GM23338 (cell line): Measurements from ENCODE around the gene LRRFIP2. TPM values are rescaled to one million over a fixed set of nuclear protein-coding genes. Genes with fewer than 3 reads are reported as not detected.

ENCODE experiments used
- ATAC-seq: fragments of 200-7000 bp; cut with Tn5 transposase; 3 replicates; pipeline ENCODE4 v1.9.1; 2020
- DNase-seq: peaks from one replicate; pipeline ENCODE4 v3.0.0-alpha.2; 2015; ENCODE audit warnings: low spot score
- H2AFZ ChIP-seq: fragments of 200-600 bp; sonication (generic); 2 replicates; pipeline ENCODE4 v1.8.0; 2016; ENCODE audit warnings: antibody characterized with exemption, mild to moderate bottlenecking, moderate library complexity
- H3F3A ChIP-seq: fragments of 200-600 bp; sonication (generic); replicated peaks from 2 replicates; pipeline ENCODE4 v1.8.0; 2017; ENCODE audit warnings: antibody characterized with exemption, mixed run types, low read depth
- H3K27ac ChIP-seq: fragments of 200-600 bp; sonication (generic); 2 replicates; pipeline ENCODE4 v1.6.1; 2016; ENCODE audit warnings: low read depth
- H3K27me3 ChIP-seq: fragments of 200-600 bp; sonication (generic); 2 replicates; pipeline ENCODE4 v1.8.0; 2016; ENCODE audit warnings: mild to moderate bottlenecking, mixed run types, moderate library complexity; ENCODE audit not compliant: insufficient read depth
- H3K36me3 ChIP-seq: fragments of 200-600 bp; sonication (generic); 2 replicates; pipeline ENCODE4 v1.8.0; 2016; ENCODE audit warnings: mild to moderate bottlenecking; ENCODE audit not compliant: insufficient read depth
- H3K4me1 ChIP-seq: fragments of 200-600 bp; sonication (generic); 2 replicates; pipeline ENCODE4 v1.8.0; 2016; ENCODE audit warnings: mild to moderate bottlenecking, moderate library complexity; ENCODE audit not compliant: insufficient read depth
- H3K4me2 ChIP-seq: fragments of 200-600 bp; sonication (generic); 2 replicates; pipeline ENCODE4 v1.7.1; 2017; ENCODE audit warnings: mixed run types
- H3K4me3 ChIP-seq: fragments of 200-600 bp; sonication (generic); 2 replicates; pipeline ENCODE4 v1.6.1; 2016; ENCODE audit warnings: mixed run types
- H3K79me2 ChIP-seq: fragments of 200-600 bp; sonication (generic); replicated peaks from 2 replicates; pipeline ENCODE4 v1.8.0; 2017; ENCODE audit warnings: mild to moderate bottlenecking; ENCODE audit not compliant: insufficient read depth
- H3K9me2 ChIP-seq: fragments of 200-600 bp; sonication (generic); 2 replicates; pipeline ENCODE4 v1.8.0; 2017; ENCODE audit not compliant: insufficient read depth
- H4K20me1 ChIP-seq: fragments of 200-600 bp; sonication (generic); replicated peaks from 2 replicates; pipeline ENCODE4 v1.8.0; 2017; ENCODE audit warnings: mild to moderate bottlenecking; ENCODE audit not compliant: insufficient read depth
- H3K27ac Mint-ChIP-seq: 2 replicates; pipeline ENCODE4 v1.8.0; 2020; ENCODE audit warnings: inconsistent platforms, mild to moderate bottlenecking, moderate library complexity, mixed read lengths
- H3K27me3 Mint-ChIP-seq: 3 replicates; pipeline ENCODE4 v1.8.0; 2022; ENCODE audit warnings: low read depth, mild to moderate bottlenecking, moderate library complexity, mixed read lengths, inconsistent platforms; ENCODE audit not compliant: insufficient read depth, poor library complexity
- H3K36me3 Mint-ChIP-seq: 3 replicates; pipeline ENCODE4 v1.8.0; 2021; ENCODE audit warnings: low read depth, mild to moderate bottlenecking, inconsistent platforms, moderate library complexity, mixed read lengths
- H3K4me1 Mint-ChIP-seq: 3 replicates; pipeline ENCODE4 v1.8.0; 2020; ENCODE audit warnings: mild to moderate bottlenecking, inconsistent platforms, mixed read lengths
- H3K4me3 Mint-ChIP-seq: 3 replicates; pipeline ENCODE4 v1.8.0; 2021; ENCODE audit warnings: moderate library complexity, mild to moderate bottlenecking, inconsistent platforms, mixed read lengths
- H3K9me3 Mint-ChIP-seq: 3 replicates; pipeline ENCODE4 v1.8.0; 2020; ENCODE audit warnings: moderate library complexity, mild to moderate bottlenecking, inconsistent platforms, mixed read lengths
- CREB1 ChIP-seq: fragments of 250-450 bp; sonication (Bioruptor Pico); IDR thresholded peaks from 2 replicates; pipeline ENCODE4 v1.5.0; 2020; ENCODE audit warnings: low read depth, mild to moderate bottlenecking, moderate library complexity
- EZH2 ChIP-seq: fragments of 200-600 bp; sonication (generic); IDR thresholded peaks from one replicate; pipeline ENCODE4 v1.8.0; 2017; ENCODE audit warnings: antibody characterized with exemption, mild to moderate bottlenecking, low read depth; ENCODE audit not compliant: unreplicated experiment
- EZH2phosphoT487 ChIP-seq: fragments of 200-600 bp; sonication (generic); IDR thresholded peaks from one replicate; pipeline ENCODE4 v1.8.1; 2018; ENCODE audit warnings: antibody characterized with exemption; ENCODE audit not compliant: unreplicated experiment
- JUNB ChIP-seq: IDR thresholded peaks from one replicate; pipeline ENCODE4 v1.6.1; 2016; ENCODE audit warnings: antibody characterized with exemption; ENCODE audit not compliant: unreplicated experiment
- POLR2AphosphoS5 ChIP-seq: IDR thresholded peaks from 2 replicates; pipeline ENCODE4 v1.6.1; 2016; ENCODE audit warnings: antibody characterized with exemption, low read depth
- REST ChIP-seq: IDR thresholded peaks from one replicate; pipeline ENCODE4 v1.6.1; 2018; ENCODE audit warnings: antibody characterized with exemption; ENCODE audit not compliant: unreplicated experiment
- STAT1 ChIP-seq: IDR thresholded peaks from one replicate; pipeline ENCODE4 v1.6.1; 2016; ENCODE audit warnings: antibody characterized with exemption; ENCODE audit not compliant: unreplicated experiment
- ZNF114 ChIP-seq: fragments of 250-450 bp; sonication (Bioruptor Pico); IDR thresholded peaks from 2 replicates; pipeline ENCODE4 v1.5.0; 2020; ENCODE audit warnings: mild to moderate bottlenecking, moderate library complexity
- ZNF331 ChIP-seq: fragments of 250-450 bp; sonication (Bioruptor Pico); IDR thresholded peaks from 2 replicates; pipeline ENCODE4 v1.5.0; 2020; ENCODE audit warnings: low read depth, mild to moderate bottlenecking, moderate library complexity
- polyA plus RNA-seq: library from polyadenylated mRNA; unstranded; fragments of >200 nt; fragmentation: Nextera tagmentation; extraction: Ambion mirVana; gene quantifications from 2 replicates; pipeline ENCODE4 v1.2.1, GENCODE V29; 2016
- total RNA-seq: library from RNA; depleted of rRNA; stranded (reverse); fragments of >200 nt; shearing (Covaris generic); gene quantifications from 2 replicates; pipeline ENCODE4 v1.2.3, GENCODE V29; 2014
- TF ChIP-seq, protein P1 (sequence below): fragments of 250-450 bp; sonication (Bioruptor Pico); IDR thresholded peaks from 2 replicates; pipeline ENCODE4 v1.5.0; 2020; ENCODE audit warnings: mild to moderate bottlenecking, moderate library complexity
- TF ChIP-seq, protein P2 (sequence below): IDR thresholded peaks from 2 replicates; pipeline ENCODE4 v1.6.1; 2016; ENCODE audit warnings: antibody characterized with exemption

LRRFIP2 gene
- total and polyA plus RNA-seq, 2 experiments from 2014 or later: 20.3 to 29.0 TPM

- Histone ChIP-seq H3K4me1 (no peaks in the 10 kb centered on the region), H3K27ac (no peak overlapping the region), H3K9me2 (0 out of 2 replicates have a peak, but pooled peaks cover 5% of the 10 kb centered on the region), H3K36me3 (no peaks in the 10 kb centered on the region), H2AFZ (no peak overlapping the region; the same call in 1 of the 2 replicates), H4K20me1 (no peaks in the 10 kb centered on the region), H3K4me3 (no peak overlapping the region), H3K4me2 (no peak overlapping the region), H3K79me2 (no peaks in the 10 kb centered on the region), H3F3A (no peaks in the 10 kb centered on the region), H3K27me3 (no peaks in the 10 kb centered on the region)
- H3K27ac Mint-ChIP-seq: no peak overlapping the region
- 0 out of 3 replicates have a peak, but pooled peaks cover 2% of the 10 kb centered on the region for H3K4me1 Mint-ChIP-seq
- no peaks in the 10 kb centered on the region for H3K36me3 Mint-ChIP-seq
- peaks cover 2% of the 10 kb centered on the region for H3K27me3 Mint-ChIP-seq
- TF ChIP-seq ZNF331 (CRISPR knock-in tag): no peak
- no peak for TF ChIP-seq JUNB
- no peak for TF ChIP-seq STAT1
- no peak for TF ChIP-seq REST
- TF ChIP-seq, protein P1, sequence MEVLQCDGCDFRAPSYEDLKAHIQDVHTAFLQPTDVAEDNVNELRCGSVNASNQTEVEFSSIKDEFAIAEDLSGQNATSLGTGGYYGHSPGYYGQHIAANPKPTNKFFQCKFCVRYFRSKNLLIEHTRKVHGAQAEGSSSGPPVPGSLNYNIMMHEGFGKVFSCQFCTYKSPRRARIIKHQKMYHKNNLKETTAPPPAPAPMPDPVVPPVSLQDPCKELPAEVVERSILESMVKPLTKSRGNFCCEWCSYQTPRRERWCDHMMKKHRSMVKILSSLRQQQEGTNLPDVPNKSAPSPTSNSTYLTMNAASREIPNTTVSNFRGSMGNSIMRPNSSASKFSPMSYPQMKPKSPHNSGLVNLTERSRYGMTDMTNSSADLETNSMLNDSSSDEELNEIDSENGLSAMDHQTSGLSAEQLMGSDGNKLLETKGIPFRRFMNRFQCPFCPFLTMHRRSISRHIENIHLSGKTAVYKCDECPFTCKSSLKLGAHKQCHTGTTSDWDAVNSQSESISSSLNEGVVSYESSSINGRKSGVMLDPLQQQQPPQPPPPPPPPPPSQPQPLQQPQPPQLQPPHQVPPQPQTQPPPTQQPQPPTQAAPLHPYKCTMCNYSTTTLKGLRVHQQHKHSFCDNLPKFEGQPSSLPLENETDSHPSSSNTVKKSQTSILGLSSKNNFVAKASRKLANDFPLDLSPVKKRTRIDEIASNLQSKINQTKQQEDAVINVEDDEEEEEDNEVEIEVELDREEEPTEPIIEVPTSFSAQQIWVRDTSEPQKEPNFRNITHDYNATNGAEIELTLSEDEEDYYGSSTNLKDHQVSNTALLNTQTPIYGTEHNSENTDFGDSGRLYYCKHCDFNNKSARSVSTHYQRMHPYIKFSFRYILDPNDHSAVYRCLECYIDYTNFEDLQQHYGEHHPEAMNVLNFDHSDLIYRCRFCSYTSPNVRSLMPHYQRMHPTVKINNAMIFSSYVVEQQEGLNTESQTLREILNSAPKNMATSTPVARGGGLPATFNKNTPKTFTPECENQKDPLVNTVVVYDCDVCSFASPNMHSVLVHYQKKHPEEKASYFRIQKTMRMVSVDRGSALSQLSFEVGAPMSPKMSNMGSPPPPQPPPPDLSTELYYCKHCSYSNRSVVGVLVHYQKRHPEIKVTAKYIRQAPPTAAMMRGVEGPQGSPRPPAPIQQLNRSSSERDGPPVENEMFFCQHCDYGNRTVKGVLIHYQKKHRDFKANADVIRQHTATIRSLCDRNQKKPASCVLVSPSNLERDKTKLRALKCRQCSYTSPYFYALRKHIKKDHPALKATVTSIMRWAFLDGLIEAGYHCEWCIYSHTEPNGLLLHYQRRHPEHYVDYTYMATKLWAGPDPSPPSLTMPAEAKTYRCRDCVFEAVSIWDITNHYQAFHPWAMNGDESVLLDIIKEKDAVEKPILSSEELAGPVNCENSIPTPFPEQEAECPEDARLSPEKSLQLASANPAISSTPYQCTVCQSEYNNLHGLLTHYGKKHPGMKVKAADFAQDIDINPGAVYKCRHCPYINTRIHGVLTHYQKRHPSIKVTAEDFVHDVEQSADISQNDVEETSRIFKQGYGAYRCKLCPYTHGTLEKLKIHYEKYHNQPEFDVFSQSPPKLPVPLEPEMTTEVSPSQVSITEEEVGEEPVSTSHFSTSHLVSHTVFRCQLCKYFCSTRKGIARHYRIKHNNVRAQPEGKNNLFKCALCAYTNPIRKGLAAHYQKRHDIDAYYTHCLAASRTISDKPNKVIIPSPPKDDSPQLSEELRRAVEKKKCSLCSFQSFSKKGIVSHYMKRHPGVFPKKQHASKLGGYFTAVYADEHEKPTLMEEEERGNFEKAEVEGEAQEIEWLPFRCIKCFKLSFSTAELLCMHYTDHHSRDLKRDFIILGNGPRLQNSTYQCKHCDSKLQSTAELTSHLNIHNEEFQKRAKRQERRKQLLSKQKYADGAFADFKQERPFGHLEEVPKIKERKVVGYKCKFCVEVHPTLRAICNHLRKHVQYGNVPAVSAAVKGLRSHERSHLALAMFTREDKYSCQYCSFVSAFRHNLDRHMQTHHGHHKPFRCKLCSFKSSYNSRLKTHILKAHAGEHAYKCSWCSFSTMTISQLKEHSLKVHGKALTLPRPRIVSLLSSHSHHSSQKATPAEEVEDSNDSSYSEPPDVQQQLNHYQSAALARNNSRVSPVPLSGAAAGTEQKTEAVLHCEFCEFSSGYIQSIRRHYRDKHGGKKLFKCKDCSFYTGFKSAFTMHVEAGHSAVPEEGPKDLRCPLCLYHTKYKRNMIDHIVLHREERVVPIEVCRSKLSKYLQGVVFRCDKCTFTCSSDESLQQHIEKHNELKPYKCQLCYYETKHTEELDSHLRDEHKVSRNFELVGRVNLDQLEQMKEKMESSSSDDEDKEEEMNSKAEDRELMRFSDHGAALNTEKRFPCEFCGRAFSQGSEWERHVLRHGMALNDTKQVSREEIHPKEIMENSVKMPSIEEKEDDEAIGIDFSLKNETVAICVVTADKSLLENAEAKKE (CRISPR knock-in tag): no peak
- no peak for TF ChIP-seq POLR2AphosphoS5
- no peak for TF ChIP-seq EZH2
- no peak for TF ChIP-seq EZH2phosphoT487
- TF ChIP-seq, protein P2, sequence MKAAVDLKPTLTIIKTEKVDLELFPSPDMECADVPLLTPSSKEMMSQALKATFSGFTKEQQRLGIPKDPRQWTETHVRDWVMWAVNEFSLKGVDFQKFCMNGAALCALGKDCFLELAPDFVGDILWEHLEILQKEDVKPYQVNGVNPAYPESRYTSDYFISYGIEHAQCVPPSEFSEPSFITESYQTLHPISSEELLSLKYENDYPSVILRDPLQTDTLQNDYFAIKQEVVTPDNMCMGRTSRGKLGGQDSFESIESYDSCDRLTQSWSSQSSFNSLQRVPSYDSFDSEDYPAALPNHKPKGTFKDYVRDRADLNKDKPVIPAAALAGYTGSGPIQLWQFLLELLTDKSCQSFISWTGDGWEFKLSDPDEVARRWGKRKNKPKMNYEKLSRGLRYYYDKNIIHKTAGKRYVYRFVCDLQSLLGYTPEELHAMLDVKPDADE: no peak
- no peak for TF ChIP-seq ZNF114 (CRISPR knock-in tag)
- no peak for TF ChIP-seq CREB1 (CRISPR knock-in tag)
- H3K9me3 Mint-ChIP-seq: peaks cover 4% of the 10 kb centered on the region; the same call in 2 of the 3 replicates
- no peak for DNase-seq
- no peak for ATAC-seq
- no peak overlapping the region for H3K4me3 Mint-ChIP-seq
These were observed 27.7 kb upstream of the LRRFIP2 start for GRCh38 chr3:37202035-37202434.
